ENCODE data around the gene KIF9. TPM values are rescaled to one million over a fixed set of nuclear protein-coding genes. Genes with fewer than 3 reads are reported as not detected.

Gene KIF9
- 1 to 10 TPM; 2.5 to 2.9 TPM for total RNA-seq

GRCh38 chr3:47282424-47283192 is at the start of gene KIF9, which contains the start of gene KLHL18:
Gene KIF9, minus strand, starts transcription at chr3:47282799. Its CDS starts 5,425 bp downstream, at chr3:47277374.
Gene KLHL18, plus strand, starts transcription at chr3:47282944. Its CDS starts 22 bp downstream, at chr3:47282966.

Other genes with a start within 250 kb of the KIF9 start
- gene SETD2, start 118.7 kb downstream of the KIF9 start, total RNA-seq: 10 to 100 TPM; 45.5 to 45.6 TPM
- gene KLHL18, start 145 bp upstream of the KIF9 start, total RNA-seq: 10 to 100 TPM; 17.4 to 19.4 TPM
- 10 to 100 TPM; 34.8 to 41.2 TPM for gene PTPN23, start 98.2 kb upstream of the KIF9 start, total RNA-seq
- 10 to 100 TPM; 62.7 to 65.4 TPM for gene SCAP, start 193.1 kb upstream of the KIF9 start, total RNA-seq
- gene ELP6, start 230.9 kb upstream of the KIF9 start, total RNA-seq: 10 to 100 TPM; 39.5 to 40.5 TPM

Data from activated naive CD4-positive, alpha-beta T cell treated with anti-CD3 and anti-CD28 coated beads, Interleukin-2, amount 10 ng/mL, durations not matched to agents 5 hours and 36 hours (primary cell).